Measurements from ENCODE around the gene KRTAP24-1. TPM values are rescaled to one million over a fixed set of nuclear protein-coding genes. Genes with fewer than 3 reads are reported as not detected.

The KRTAP24-1 gene
- total RNA-seq, result not detected

GRCh38 chr21:30282850-30283249 lies at the start of gene KRTAP24-1:
TSS of gene KRTAP24-1 (minus strand) at chr21:30282950. CDS start at chr21:30282932, 18 bp downstream.
- no peaks in the 10 kb centered on the region for H3K27me3 Mint-ChIP-seq
- no peaks in the 10 kb centered on the region for H3K36me3 Mint-ChIP-seq
- peaks cover 8% of the 10 kb centered on the region for H3K9me3 Mint-ChIP-seq
- no peak for ATAC-seq
- no peaks in the 10 kb centered on the region for H3K4me1 Mint-ChIP-seq (ENCODE audit: low read depth in 2 of 2)
- H3K4me3 Mint-ChIP-seq, result no peak within 1 kb of the TSS
- H3K27ac Mint-ChIP-seq, result no peak within 1 kb of the TSS
- no peak for DNase-seq (ENCODE audit: low spot score)

GRCh38 chr21:30329203-30329875 lies 46.6 kb upstream of the KRTAP24-1 start:
- ATAC-seq (no peak), DNase-seq (ENCODE audit: low spot score) (no peak)
- H3K4me1 Mint-ChIP-seq (ENCODE audit: low read depth in 2 of 2), result no peaks in the 10 kb centered on the region
- no peaks in the 10 kb centered on the region for H3K27me3 Mint-ChIP-seq
- no peak overlapping the region for H3K27ac Mint-ChIP-seq
- H3K9me3 Mint-ChIP-seq, result no peaks in the 10 kb centered on the region
- no peak overlapping the region for H3K4me3 Mint-ChIP-seq
- H3K36me3 Mint-ChIP-seq, result no peaks in the 10 kb centered on the region

- ATAC-seq (no peak), DNase-seq (ENCODE audit: low spot score) (no peak)
- Mint-ChIP-seq H3K27me3 (no peaks in the 10 kb centered on the region), H3K4me3 (no peak overlapping the region), H3K9me3 (no peaks in the 10 kb centered on the region), H3K4me1 (ENCODE audit: low read depth in 2 of 2) (no peaks in the 10 kb centered on the region), H3K27ac (no peak overlapping the region), H3K36me3 (no peaks in the 10 kb centered on the region)
Measured at GRCh38 chr21:30326390-30326789, 43.6 kb upstream of the KRTAP24-1 start.

GRCh38 chr21:30320215-30320614 lies 37.5 kb upstream of the KRTAP24-1 start, which contains the start of gene KRTAP26-1:
TSS of gene KRTAP26-1 (minus strand) at chr21:30320315. CDS start at chr21:30320035, 280 bp downstream.
- Mint-ChIP-seq H3K4me1 (ENCODE audit: low read depth in 2 of 2) (no peaks in the 10 kb centered on the region), H3K27ac (no peak within 1 kb of the TSS)

GRCh38 chr21:30315701-30316100 lies 33.0 kb upstream of the KRTAP24-1 start:
- H3K36me3 Mint-ChIP-seq, result no peaks in the 10 kb centered on the region
- no peak overlapping the region for H3K4me3 Mint-ChIP-seq
- H3K4me1 Mint-ChIP-seq (ENCODE audit: low read depth in 2 of 2), result no peaks in the 10 kb centered on the region
- no peaks in the 10 kb centered on the region for H3K27me3 Mint-ChIP-seq
- no peak overlapping the region for H3K27ac Mint-ChIP-seq
- H3K9me3 Mint-ChIP-seq, result peaks cover 8% of the 10 kb centered on the region
- ATAC-seq (no peak), DNase-seq (ENCODE audit: low spot score) (no peak)

More at GRCh38 chr21:30320215-30320614, 37.5 kb upstream of the KRTAP24-1 start, which contains the start of gene KRTAP26-1:
- Mint-ChIP-seq H3K9me3 (peaks cover 8% of the 10 kb centered on the region), H3K4me3 (no peak within 1 kb of the TSS), H3K27me3 (no peaks in the 10 kb centered on the region), H3K36me3 (no peaks in the 10 kb centered on the region)
- DNase-seq (ENCODE audit: low spot score) (no peak), ATAC-seq (no peak)

- no peak for ATAC-seq
- DNase-seq (ENCODE audit: low spot score), result no peak
- H3K27me3 Mint-ChIP-seq, result no peaks in the 10 kb centered on the region
- H3K9me3 Mint-ChIP-seq, result peaks cover 4% of the 10 kb centered on the region
- no peaks in the 10 kb centered on the region for H3K36me3 Mint-ChIP-seq
- no peak overlapping the region for H3K27ac Mint-ChIP-seq
- H3K4me3 Mint-ChIP-seq, result no peak overlapping the region
- no peaks in the 10 kb centered on the region for H3K4me1 Mint-ChIP-seq (ENCODE audit: low read depth in 2 of 2)
Measured at GRCh38 chr21:30306884-30307283, 24.1 kb upstream of the KRTAP24-1 start.

- no peak overlapping the region for H3K4me3 Mint-ChIP-seq
- H3K27ac Mint-ChIP-seq, result no peak overlapping the region
- no peaks in the 10 kb centered on the region for H3K36me3 Mint-ChIP-seq
- peaks cover 4% of the 10 kb centered on the region for H3K9me3 Mint-ChIP-seq
- H3K27me3 Mint-ChIP-seq, result no peaks in the 10 kb centered on the region
- H3K4me1 Mint-ChIP-seq (ENCODE audit: low read depth in 2 of 2), result no peaks in the 10 kb centered on the region
- DNase-seq (ENCODE audit: low spot score) (no peak), ATAC-seq (no peak)
Measured at GRCh38 chr21:30305136-30305535, 22.4 kb upstream of the KRTAP24-1 start.

GRCh38 chr21:30289215-30289614 lies 6.5 kb upstream of the KRTAP24-1 start, which contains the start of gene KRTAP25-1:
TSS of gene KRTAP25-1 (minus strand) at chr21:30289514. CDS start at chr21:30289490, 24 bp downstream.
- Mint-ChIP-seq H3K9me3 (peaks cover 8% of the 10 kb centered on the region), H3K27ac (no peak within 1 kb of the TSS), H3K27me3 (no peaks in the 10 kb centered on the region), H3K4me1 (ENCODE audit: low read depth in 2 of 2) (no peaks in the 10 kb centered on the region), H3K4me3 (no peak within 1 kb of the TSS), H3K36me3 (no peaks in the 10 kb centered on the region)
- DNase-seq (ENCODE audit: low spot score) (no peak), ATAC-seq (no peak)

GRCh38 chr21:30271611-30272010 lies 11.1 kb downstream of the KRTAP24-1 start:
- peaks cover 9% of the 10 kb centered on the region for H3K9me3 Mint-ChIP-seq
- no peak overlapping the region for H3K4me3 Mint-ChIP-seq
- H3K27ac Mint-ChIP-seq, result no peak overlapping the region
- DNase-seq (ENCODE audit: low spot score), result no peak
- ATAC-seq, result no peak
- no peaks in the 10 kb centered on the region for H3K27me3 Mint-ChIP-seq
- no peaks in the 10 kb centered on the region for H3K36me3 Mint-ChIP-seq
- no peaks in the 10 kb centered on the region for H3K4me1 Mint-ChIP-seq (ENCODE audit: low read depth in 2 of 2)

- Mint-ChIP-seq H3K4me1 (ENCODE audit: low read depth in 2 of 2) (no peaks in the 10 kb centered on the region), H3K27ac (no peak overlapping the region), H3K36me3 (peaks cover under 1% of the 10 kb centered on the region), H3K9me3 (peaks cover 9% of the 10 kb centered on the region), H3K4me3 (no peak overlapping the region), H3K27me3 (no peaks in the 10 kb centered on the region)
- ATAC-seq (no peak), DNase-seq (ENCODE audit: low spot score) (no peak)
Measured at GRCh38 chr21:30271156-30271555, 11.6 kb downstream of the KRTAP24-1 start.

GRCh38 chr21:30269803-30270530 lies 12.8 kb downstream of the KRTAP24-1 start:
- no peaks in the 10 kb centered on the region for H3K27me3 Mint-ChIP-seq
- H3K4me3 Mint-ChIP-seq, result no peak overlapping the region
- no peaks in the 10 kb centered on the region for H3K4me1 Mint-ChIP-seq (ENCODE audit: low read depth in 2 of 2)
- peaks cover 5% of the 10 kb centered on the region for H3K36me3 Mint-ChIP-seq
- no peak for DNase-seq (ENCODE audit: low spot score)
- H3K27ac Mint-ChIP-seq, result no peak overlapping the region
- H3K9me3 Mint-ChIP-seq, result peaks cover 12% of the 10 kb centered on the region
- ATAC-seq, result no peak

- DNase-seq (ENCODE audit: low spot score), result no peak
Measured at GRCh38 chr21:30268608-30269197, 14.0 kb downstream of the KRTAP24-1 start.

GRCh38 chr21:30257773-30258172 lies 25.0 kb downstream of the KRTAP24-1 start:
- no peak for DNase-seq (ENCODE audit: low spot score)
- H3K4me3 Mint-ChIP-seq, result no peak overlapping the region
- no peaks in the 10 kb centered on the region for H3K27me3 Mint-ChIP-seq
- no peak overlapping the region for H3K27ac Mint-ChIP-seq
- H3K9me3 Mint-ChIP-seq, result peaks cover 2% of the 10 kb centered on the region
- H3K4me1 Mint-ChIP-seq (ENCODE audit: low read depth in 2 of 2), result no peaks in the 10 kb centered on the region
- H3K36me3 Mint-ChIP-seq, result no peaks in the 10 kb centered on the region
- no peak for ATAC-seq

More at GRCh38 chr21:30268608-30269197, 14.0 kb downstream of the KRTAP24-1 start:
- ATAC-seq, result no peak
- H3K27me3 Mint-ChIP-seq, result no peaks in the 10 kb centered on the region
- H3K4me3 Mint-ChIP-seq, result no peak overlapping the region
- H3K9me3 Mint-ChIP-seq, result peaks cover 16% of the 10 kb centered on the region
- H3K27ac Mint-ChIP-seq, result no peak overlapping the region
- H3K36me3 Mint-ChIP-seq, result peaks cover 10% of the 10 kb centered on the region
- H3K4me1 Mint-ChIP-seq (ENCODE audit: low read depth in 2 of 2), result no peaks in the 10 kb centered on the region

- H3K9me3 Mint-ChIP-seq, result peaks cover 2% of the 10 kb centered on the region
- H3K4me3 Mint-ChIP-seq, result no peak overlapping the region
- ATAC-seq, result no peak
Measured at GRCh38 chr21:30256100-30256499, 26.6 kb downstream of the KRTAP24-1 start.

More at GRCh38 chr21:30256100-30256499, 26.6 kb downstream of the KRTAP24-1 start:
- no peak for DNase-seq (ENCODE audit: low spot score)
- no peaks in the 10 kb centered on the region for H3K36me3 Mint-ChIP-seq
- no peak overlapping the region for H3K27ac Mint-ChIP-seq
- H3K4me1 Mint-ChIP-seq (ENCODE audit: low read depth in 2 of 2), result no peaks in the 10 kb centered on the region
- H3K27me3 Mint-ChIP-seq, result no peaks in the 10 kb centered on the region

All from natural killer cell treated with Interleukin-12 subunit alpha and Interleukin-12 subunit beta and Interleukin-15 and Interleukin-18, amount 100 ng/mL, for 72 hours (primary cell).